Measurements from ENCODE around the gene ZNF853. TPM values are rescaled to one million over a fixed set of nuclear protein-coding genes. Genes with fewer than 3 reads are reported as not detected.
A peak's percentile ranks its signal among the peaks of the same experiment; 100 is the strongest.

Gene ZNF853
- total RNA-seq, 4 donors from 2014 or later, result 17.2 to 27.4 (median 22.1) TPM

GRCh38 chr7:6641305-6642035, 26.1 kb downstream of the ZNF853 start:
- no peak overlapping the region for H3K4me3 ChIP-seq (replicated peaks in 1 of 3)
- DNase-seq, result no peak
- peaks cover 27 to 49% of the 10 kb centered on the region in 2 donors for H3K4me1 ChIP-seq
- intact Hi-C loops (cut with DNase I), result no loop called here
- no peaks in the 10 kb centered on the region for H3K9me3 ChIP-seq
- TF ChIP-seq POLR2A (IDR thresholded peaks at IDR 0.05), result no peak
- H3K27me3 ChIP-seq, result no peaks in the 10 kb centered on the region
- H3K36me3 ChIP-seq, result peaks cover 9 to 24% of the 10 kb centered on the region in 2 donors
- no peak overlapping the region for H3K27ac ChIP-seq
- 77 to 90% methylated on average over 7 to 15 of the region's 15 CpGs for WGBS, 2 donors

GRCh38 chr7:6642239-6642839, 26.9 kb downstream of the ZNF853 start:
- peak overlapping the region; percentile 60 to 80 (median 78) for H3K27ac ChIP-seq
- H3K36me3 ChIP-seq, result peaks cover 9 to 24% of the 10 kb centered on the region in 2 donors
- H3K4me3 ChIP-seq (replicated peaks in 1 of 3), result no peak overlapping the region
- DNase-seq, result no peak
- no peaks in the 10 kb centered on the region for H3K27me3 ChIP-seq
- 92 to 93% methylated on average over 21 to 24 of the region's 24 CpGs for WGBS, 2 donors
- TF ChIP-seq POLR2A (IDR thresholded peaks at IDR 0.05), result no peak
- intact Hi-C loops (cut with DNase I), result no loop called here
- H3K9me3 ChIP-seq, result no peaks in the 10 kb centered on the region
- peaks cover 29 to 55% of the 10 kb centered on the region in 2 donors for H3K4me1 ChIP-seq

- peaks cover 9 to 24% of the 10 kb centered on the region in 2 donors for H3K36me3 ChIP-seq
- peak; percentile 100 for DNase-seq
- intact Hi-C loops (cut with DNase I), result no loop called here
- WGBS, 2 donors, result 41 to 69% methylated on average over 8 to 13 of the region's 22 CpGs
- peaks cover 25 to 54% of the 10 kb centered on the region in 2 donors for H3K4me1 ChIP-seq
- H3K27ac ChIP-seq, result peak overlapping the region; percentile 88 to 93 (median 89)
- TF ChIP-seq CTCF (IDR thresholded peaks at IDR 0.05), result peak in 1 of 6 experiments; percentile 13
- peak in 1 of 2 donors; percentile 43 for TF ChIP-seq POLR2A (IDR thresholded peaks at IDR 0.05)
- no peaks in the 10 kb centered on the region for H3K9me3 ChIP-seq
- H3K27me3 ChIP-seq, result no peaks in the 10 kb centered on the region
- H3K4me3 ChIP-seq (replicated peaks in 1 of 3), result no peak overlapping the region
Observed at GRCh38 chr7:6642861-6643640, 27.6 kb downstream of the ZNF853 start.

GRCh38 chr7:6643915-6644625, 28.7 kb downstream of the ZNF853 start:
- Histone ChIP-seq H3K4me1 (peaks cover 17 to 43% of the 10 kb centered on the region in 2 donors), H3K9me3 (no peaks in the 10 kb centered on the region), H3K27ac (peak overlapping the region; percentile 88 to 93 (median 89)), H3K4me3 (replicated peaks in 1 of 3) (no peak overlapping the region), H3K27me3 (no peaks in the 10 kb centered on the region), H3K36me3 (peaks cover 9 to 24% of the 10 kb centered on the region in 2 donors)
- intact Hi-C loops (cut with DNase I), result no loop called here
- no peak for DNase-seq
- TF ChIP-seq CTCF (IDR thresholded peaks at IDR 0.05) (no peak), POLR2A (IDR thresholded peaks at IDR 0.05) (no peak)
- 95% methylated on average over 17 to 20 of the region's 21 CpGs for WGBS, 2 donors

- Histone ChIP-seq H3K4me1 (peaks cover 17 to 39% of the 10 kb centered on the region in 2 donors), H3K4me3 (replicated peaks in 1 of 3) (no peak overlapping the region), H3K27ac (no peak overlapping the region), H3K9me3 (no peaks in the 10 kb centered on the region), H3K36me3 (peaks cover 9 to 24% of the 10 kb centered on the region in 2 donors), H3K27me3 (no peaks in the 10 kb centered on the region)
- 96 to 100% methylated on average over 10 of the region's 10 CpGs for WGBS, 2 donors
- TF ChIP-seq CTCF (IDR thresholded peaks at IDR 0.05) (no peak), POLR2A (IDR thresholded peaks at IDR 0.05) (no peak)
- intact Hi-C loops (cut with DNase I), result no loop called here
- no peak for DNase-seq
Observed at GRCh38 chr7:6644728-6645127, 29.3 kb downstream of the ZNF853 start.

Data from thyroid gland (tissue), 4 donors.